Measurements from ENCODE around the gene KREMEN2. TPM values are rescaled to one million over a fixed set of nuclear protein-coding genes. Genes with fewer than 3 reads are reported as not detected.
A peak's percentile ranks its signal among the peaks of the same experiment; 100 is the strongest.
"Not testable (repeated sequence)": the region's sequence is repeated elsewhere in the genome, so short reads cannot be mapped to it uniquely, and the experiment has no call there.

KREMEN2 gene
- total RNA-seq, result under 1 TPM in 1 of 2 experiments, not detected in 1; 0.08 TPM

DNA sequence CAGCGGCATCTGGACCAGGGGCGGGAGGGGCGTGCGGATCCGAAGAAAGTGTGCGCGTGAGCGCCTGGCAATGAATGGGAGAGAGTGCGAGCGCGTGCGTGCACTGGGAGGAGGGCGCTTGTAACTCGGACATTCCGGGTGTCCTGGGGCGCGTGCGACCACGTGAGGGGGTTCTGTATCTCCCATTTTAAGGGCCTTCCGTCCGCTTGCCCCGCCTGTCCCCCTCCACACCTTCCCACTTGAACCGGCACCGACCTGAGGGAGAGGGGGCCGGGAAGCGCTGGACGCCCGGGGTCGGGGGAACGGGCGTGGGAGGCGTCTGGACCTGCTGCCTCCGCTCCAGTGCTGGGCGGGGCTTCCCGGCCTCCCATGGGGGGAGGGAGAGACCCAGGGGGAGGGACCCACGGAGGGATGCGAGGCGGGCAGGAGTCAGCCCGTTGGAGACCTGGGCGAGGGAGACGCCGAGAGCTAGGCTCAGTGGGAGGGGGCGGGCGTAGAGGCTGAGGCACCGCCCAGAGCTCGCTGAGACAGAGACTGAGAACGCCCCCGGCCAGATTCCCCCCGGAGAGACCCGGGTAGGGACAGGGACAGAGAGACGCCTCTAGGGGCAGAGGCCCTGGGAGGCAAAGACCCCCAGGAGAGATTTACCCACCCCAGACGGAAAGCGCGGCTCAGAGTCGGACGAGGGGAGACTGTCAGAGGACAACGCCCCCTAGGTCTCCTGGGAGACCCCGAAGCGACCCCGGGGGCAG, at the start of gene KREMEN2:
Gene KREMEN2, plus strand, starts transcription at position 553 of the 752 bp plus-strand sequence. CDS start 246 bp downstream, outside the sequence.
- Mint-ChIP-seq H3K27me3 (peaks cover 28% of the 10 kb centered on the region), H3K27ac (peak within 1 kb of the TSS; percentile 5), H3K4me3 (peak within 1 kb of the TSS; percentile 52), H3K36me3 (ENCODE audit: low read depth) (no peaks in the 10 kb centered on the region), H3K4me1 (peaks cover 29% of the 10 kb centered on the region), H3K9me3 (no peaks in the 10 kb centered on the region)
- ChIA-PET POLR2A (no interaction called here), CTCF (interaction anchor here (1.3 to 1.7 kb wide), 2 partner anchors 14 to 37 kb away, joined by 3 to 4 read pairs; no protein-coding TSS in a partner anchor)
- no peak for DNase-seq

- DNase-seq, result no peak
- Mint-ChIP-seq H3K4me1 (peaks cover 35% of the 10 kb centered on the region), H3K4me3 (no peak overlapping the region), H3K36me3 (ENCODE audit: low read depth) (peaks cover 17% of the 10 kb centered on the region), H3K9me3 (no peaks in the 10 kb centered on the region), H3K27me3 (no peaks in the 10 kb centered on the region), H3K27ac (peak overlapping the region; percentile 36)
- ChIA-PET CTCF (interaction anchor here (0.9 to 4.9 kb wide), 3 partner anchors 12 to 61 kb away, joined by 3 to 22 read pairs (median 3); partner anchors contain the start of gene FLYWCH2), POLR2A (interaction anchor here (0.6 kb wide), 1 partner anchor 145 kb away, joined by 5 read pairs; no protein-coding TSS in a partner anchor)
These were observed 48.7 kb upstream of the KREMEN2 start for GRCh38 chr16:2915196-2915929.

DNA sequence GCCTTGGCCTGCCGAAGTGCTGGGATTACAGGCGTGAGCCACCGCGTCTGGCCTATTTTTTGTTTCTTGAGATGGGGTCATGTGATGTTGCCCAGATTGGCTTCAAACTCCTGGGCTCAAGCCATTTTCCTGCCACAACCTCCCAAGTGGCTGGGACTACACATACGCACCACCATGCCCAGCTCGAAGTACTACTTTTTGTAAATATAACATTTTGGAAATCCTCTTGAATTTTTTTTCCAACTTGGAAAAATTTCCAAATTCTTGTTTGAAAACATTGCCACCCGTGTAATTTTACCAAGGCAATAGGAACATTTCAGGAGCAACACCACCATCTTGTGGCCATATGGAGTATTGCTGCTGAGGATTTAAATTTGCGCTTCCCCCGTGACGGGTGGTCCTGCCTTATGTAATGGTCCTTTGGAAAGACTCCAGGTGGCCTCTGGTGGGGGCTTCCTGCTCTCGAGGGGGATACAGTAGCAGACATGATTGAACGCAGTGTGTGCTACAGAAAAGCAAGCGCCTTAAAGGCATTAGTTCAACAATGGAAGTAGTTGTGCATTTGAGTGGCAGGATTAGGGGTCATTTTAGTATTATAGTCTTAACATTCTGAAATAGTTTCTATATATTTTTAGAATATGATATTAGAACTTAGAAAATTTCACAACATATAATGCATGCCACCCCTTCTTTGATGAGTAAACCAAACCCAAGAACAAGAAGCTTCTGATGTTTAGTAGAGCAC, 44.4 kb upstream of the KREMEN2 start:
- H3K4me1 Mint-ChIP-seq, result peaks cover 11% of the 10 kb centered on the region
- POLR2A ChIA-PET, result no interaction called here

DNA sequence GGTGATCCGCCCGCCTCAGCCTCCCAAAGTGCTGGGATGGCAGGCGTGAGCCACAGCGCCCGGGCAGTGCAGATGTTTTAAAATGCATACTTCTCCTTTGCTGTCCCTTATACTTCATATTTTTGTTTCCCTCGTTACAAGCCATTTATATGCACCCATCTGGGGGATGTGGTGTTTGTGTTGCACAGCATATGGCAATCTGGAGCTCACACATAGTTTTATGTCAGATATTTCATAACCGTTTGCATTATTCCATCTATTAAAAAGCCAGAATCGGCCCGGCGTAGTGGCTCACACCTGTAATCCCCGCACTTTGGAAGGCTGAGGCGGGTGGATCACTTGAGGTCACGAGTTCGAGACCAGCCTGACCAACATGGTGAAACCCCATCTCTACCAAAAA, 40.6 kb upstream of the KREMEN2 start:
- no peak for DNase-seq
- POLR2A ChIA-PET, result no interaction called here

More for the DNA sequence above, 44.4 kb upstream of the KREMEN2 start:
- peak; percentile 67 for DNase-seq
- Mint-ChIP-seq H3K27me3 (no peaks in the 10 kb centered on the region), H3K9me3 (no peaks in the 10 kb centered on the region), H3K4me3 (no peak overlapping the region), H3K27ac (peak overlapping the region; percentile 46), H3K36me3 (ENCODE audit: low read depth) (peaks cover 15% of the 10 kb centered on the region)
- CTCF ChIA-PET, result interaction anchor here (0.7 to 4.9 kb wide), 7 partner anchors 8 to 114 kb away, joined by 3 to 22 read pairs (median 4); no protein-coding TSS in a partner anchor

GRCh38 chr16:2924901-2925755, 38.9 kb upstream of the KREMEN2 start:
- Mint-ChIP-seq H3K27me3 (no peaks in the 10 kb centered on the region), H3K27ac (no peak overlapping the region), H3K36me3 (ENCODE audit: low read depth) (peaks cover 3% of the 10 kb centered on the region), H3K4me3 (no peak overlapping the region), H3K4me1 (peaks cover 17% of the 10 kb centered on the region), H3K9me3 (no peaks in the 10 kb centered on the region)
- ChIA-PET POLR2A (no interaction called here), CTCF (no interaction called here)
- DNase-seq, result no peak

More for the DNA sequence above, 40.6 kb upstream of the KREMEN2 start:
- Mint-ChIP-seq H3K4me3 (no peak overlapping the region), H3K27ac (no peak overlapping the region), H3K27me3 (no peaks in the 10 kb centered on the region), H3K9me3 (no peaks in the 10 kb centered on the region), H3K4me1 (peaks cover 22% of the 10 kb centered on the region), H3K36me3 (ENCODE audit: low read depth) (peaks cover 9% of the 10 kb centered on the region)
- CTCF ChIA-PET, result interaction anchor here (0.9 to 1.3 kb wide), 4 partner anchors 9 to 84 kb away, joined by 4 read pairs; no protein-coding TSS in a partner anchor

- Mint-ChIP-seq H3K27me3 (no peaks in the 10 kb centered on the region), H3K4me3 (no peak overlapping the region), H3K9me3 (no peaks in the 10 kb centered on the region), H3K27ac (no peak overlapping the region), H3K4me1 (peaks cover 17% of the 10 kb centered on the region), H3K36me3 (ENCODE audit: low read depth) (peaks cover 3% of the 10 kb centered on the region)
- ChIA-PET CTCF (interaction anchor here (0.7 to 2.0 kb wide), 17 partner anchors 9 to 323 kb away, joined by 3 to 22 read pairs (median 6); partner anchors contain the start of gene FLYWCH1), POLR2A (no interaction called here)
- no peak for DNase-seq
These were observed 38.0 kb upstream of the KREMEN2 start for GRCh38 chr16:2925951-2926649.

GRCh38 chr16:2926650-2926999, 37.5 kb upstream of the KREMEN2 start:
- H3K27ac Mint-ChIP-seq, result peak overlapping the region; percentile 37

GRCh38 chr16:2927010-2927646, 36.9 kb upstream of the KREMEN2 start:
- H3K4me1 Mint-ChIP-seq, result peaks cover 17% of the 10 kb centered on the region
- H3K27me3 Mint-ChIP-seq, result no peaks in the 10 kb centered on the region
- H3K36me3 Mint-ChIP-seq (ENCODE audit: low read depth), result peaks cover 3% of the 10 kb centered on the region
- peak overlapping the region; percentile 37 for H3K27ac Mint-ChIP-seq
- no peaks in the 10 kb centered on the region for H3K9me3 Mint-ChIP-seq
- CTCF ChIA-PET, result interaction anchor here (0.5 to 2.0 kb wide), 32 partner anchors 10 to 324 kb away, joined by 3 to 22 read pairs (median 4); partner anchors contain the start of genes FLYWCH1, FLYWCH2 and KREMEN2
- H3K4me3 Mint-ChIP-seq, result no peak overlapping the region
- POLR2A ChIA-PET, result no interaction called here
- DNase-seq, result peak; percentile 92

More at GRCh38 chr16:2926650-2926999, 37.5 kb upstream of the KREMEN2 start:
- ChIA-PET POLR2A (no interaction called here), CTCF (interaction anchor here (0.7 to 2.0 kb wide), 20 partner anchors 9 to 324 kb away, joined by 3 to 22 read pairs (median 6); partner anchors contain the start of gene FLYWCH1)
- DNase-seq, result no peak
- no peak overlapping the region for H3K4me3 Mint-ChIP-seq
- H3K4me1 Mint-ChIP-seq, result peaks cover 17% of the 10 kb centered on the region
- H3K9me3 Mint-ChIP-seq, result no peaks in the 10 kb centered on the region
- H3K27me3 Mint-ChIP-seq, result no peaks in the 10 kb centered on the region
- H3K36me3 Mint-ChIP-seq (ENCODE audit: low read depth), result peaks cover 3% of the 10 kb centered on the region

DNA sequence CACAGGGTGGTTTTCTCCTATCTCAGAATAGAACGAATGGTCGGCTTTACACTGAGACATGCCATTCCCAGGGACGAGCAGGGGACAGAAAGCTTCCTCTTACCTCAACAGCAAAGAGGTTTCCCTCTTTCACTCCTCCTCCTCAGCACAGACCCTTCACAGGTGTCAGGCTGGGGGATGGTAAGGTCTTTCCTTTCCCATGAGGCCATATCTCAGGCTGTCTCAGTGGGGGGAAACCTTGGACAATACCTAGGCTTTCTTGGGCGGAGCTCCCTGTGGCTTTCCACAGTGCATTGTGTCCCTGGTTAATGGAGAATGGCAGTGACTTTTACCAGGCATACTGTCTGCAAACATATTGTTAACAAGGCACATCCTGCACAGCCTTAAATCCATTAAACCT, 35.9 kb upstream of the KREMEN2 start:
- peaks cover 17% of the 10 kb centered on the region for H3K4me1 Mint-ChIP-seq
- H3K4me3 Mint-ChIP-seq; H3K36me3 Mint-ChIP-seq (ENCODE audit: low read depth); POLR2A ChIA-PET; H3K9me3 Mint-ChIP-seq; DNase-seq; H3K27me3 Mint-ChIP-seq; H3K27ac Mint-ChIP-seq: not testable (repeated sequence)
- CTCF ChIA-PET, result interaction anchor here (1.2 to 2.0 kb wide), 2 partner anchors 11 to 21 kb away, joined by 4 to 22 read pairs; no protein-coding TSS in a partner anchor

DNA sequence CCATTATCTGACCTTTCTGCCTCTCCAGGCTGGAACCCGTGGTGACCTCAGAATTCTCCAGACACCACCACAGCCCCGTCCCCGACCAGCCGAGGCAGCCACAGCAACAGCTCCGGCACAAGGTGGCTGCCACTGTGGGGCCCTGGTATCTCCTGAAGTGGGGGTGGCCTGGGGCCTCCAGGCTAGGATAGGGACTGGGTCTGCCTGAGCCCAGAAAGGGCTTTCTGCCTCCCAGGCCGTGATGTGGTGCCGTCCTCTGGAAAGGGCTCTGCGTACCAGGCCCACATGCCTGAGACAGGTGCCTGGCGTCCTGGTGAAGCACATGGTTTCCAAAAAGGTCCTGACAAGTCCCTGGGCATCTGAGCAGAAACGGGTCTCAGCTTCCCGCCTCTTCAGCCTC, 35.3 kb upstream of the KREMEN2 start:
- H3K9me3 Mint-ChIP-seq, result no peaks in the 10 kb centered on the region
- DNase-seq, result no peak
- ChIA-PET POLR2A (no interaction called here), CTCF (no interaction called here)
- H3K27ac Mint-ChIP-seq, result no peak overlapping the region
- H3K4me3 Mint-ChIP-seq, result no peak overlapping the region
- peaks cover 17% of the 10 kb centered on the region for H3K4me1 Mint-ChIP-seq
- no peaks in the 10 kb centered on the region for H3K27me3 Mint-ChIP-seq
- peaks cover 4% of the 10 kb centered on the region for H3K36me3 Mint-ChIP-seq (ENCODE audit: low read depth)

DNA sequence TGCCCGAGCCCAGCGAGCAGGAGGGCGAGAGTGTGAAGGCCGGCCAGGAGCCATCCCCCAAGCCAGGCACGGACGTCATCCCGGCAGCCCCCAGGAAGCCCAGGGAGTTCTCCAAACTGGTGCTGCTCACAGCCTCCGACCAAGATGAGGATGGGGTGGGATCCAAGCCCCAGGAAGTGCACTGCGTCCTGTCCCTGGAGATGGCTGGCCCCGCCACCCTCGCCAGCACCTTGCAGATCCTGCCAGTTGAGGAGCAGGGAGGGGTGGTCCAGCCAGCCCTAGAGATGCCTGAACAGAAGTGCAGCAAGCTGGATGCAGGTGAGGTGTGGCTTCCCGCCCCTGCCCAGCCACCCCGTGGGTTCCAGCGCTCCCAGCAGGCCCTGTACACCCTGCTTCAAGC, 34.4 kb upstream of the KREMEN2 start:
- H3K36me3 Mint-ChIP-seq (ENCODE audit: low read depth), result peaks cover 10% of the 10 kb centered on the region
- CTCF ChIA-PET, result interaction anchor here (1.4 kb wide), 1 partner anchor 62 kb away, joined by 5 read pairs; no protein-coding TSS in a partner anchor

More for the DNA sequence above, 34.4 kb upstream of the KREMEN2 start:
- Mint-ChIP-seq H3K4me1 (peaks cover 17% of the 10 kb centered on the region), H3K27ac (no peak overlapping the region), H3K4me3 (no peak overlapping the region), H3K27me3 (no peaks in the 10 kb centered on the region), H3K9me3 (no peaks in the 10 kb centered on the region)
- no peak for DNase-seq
- POLR2A ChIA-PET, result no interaction called here
